HepG2 (cell line): ENCODE data around the gene TTBK1. TPM values are rescaled to one million over a fixed set of nuclear protein-coding genes. Genes with fewer than 3 reads are reported as not detected.

Experiments
- ELF1 ChIP-seq: sonication (generic); formaldehyde crosslinking; IDR thresholded peaks from 2 replicates; pipeline ENCODE4 v1.4.0; 2020; ENCODE audit warnings: missing genetic modification reagents
- GZF1 ChIP-seq: sonication (generic); formaldehyde crosslinking; IDR thresholded peaks from 2 replicates; pipeline ENCODE4 v1.5.1; 2020; ENCODE audit warnings: mild to moderate bottlenecking, missing genetic modification reagents
- HMG20A ChIP-seq: IDR thresholded peaks from 2 replicates; pipeline ENCODE4 v1.6.1; 2016; ENCODE audit warnings: borderline replicate concordance
- KMT2A ChIP-seq: sonication (generic); formaldehyde crosslinking; IDR thresholded peaks from 2 replicates; pipeline ENCODE4 v1.4.0; 2020; ENCODE audit warnings: missing genetic modification reagents
- LCORL ChIP-seq, 2 experiments: fragments of 450-650 bp in 1 of 2; sonication (generic) in 1 of 2; formaldehyde crosslinking in 1 of 2; IDR thresholded peaks; 2 replicates each; pipeline versions ENCODE4 v1.5.0 to v1.6.1; 2017 to 2020; ENCODE audit warnings: antibody characterized with exemption in 1 of 2, missing genetic modification reagents in 1 of 2
- NFKBIZ ChIP-seq: IDR thresholded peaks from 2 replicates; pipeline ENCODE4 v1.6.1; 2018; ENCODE audit warnings: missing genetic modification reagents, missing compliant biosample characterization
- PHF21A ChIP-seq: sonication (generic); formaldehyde crosslinking; IDR thresholded peaks from 2 replicates; pipeline ENCODE4 v1.5.0; 2020; ENCODE audit warnings: mild to moderate bottlenecking, missing genetic modification reagents
- SALL1 ChIP-seq: sonication (generic); formaldehyde crosslinking; IDR thresholded peaks from 2 replicates; pipeline ENCODE4 v1.8.0; 2022; ENCODE audit warnings: mild to moderate bottlenecking, missing genetic modification reagents
- SOX5 ChIP-seq: IDR thresholded peaks from 2 replicates; pipeline ENCODE4 v1.6.1; 2016; ENCODE audit warnings: borderline replicate concordance
- TCF7 ChIP-seq: sonication (generic); IDR thresholded peaks from 2 replicates; pipeline ENCODE4 v1.6.1; 2016; ENCODE audit warnings: antibody characterized with exemption, low read depth
- ZC3H13 ChIP-seq: sonication (generic); formaldehyde crosslinking; IDR thresholded peaks from 2 replicates; pipeline ENCODE4 v1.8.1; 2023; ENCODE audit warnings: mild to moderate bottlenecking, missing genetic modification reagents, moderate library complexity
- ZEB1 ChIP-seq: IDR thresholded peaks from 2 replicates; pipeline ENCODE4 v1.6.1; 2012; ENCODE audit warnings: mild to moderate bottlenecking, low read depth, inconsistent platforms; ENCODE audit not compliant: insufficient replicate concordance
- ZKSCAN1 ChIP-seq: fragments of 150-350 bp; IDR thresholded peaks from 2 replicates; pipeline ENCODE4 v1.6.1; 2014; ENCODE audit warnings: low read length
- ZNF224 ChIP-seq: sonication (generic); formaldehyde crosslinking; IDR thresholded peaks from 2 replicates; pipeline ENCODE4 v1.5.0; 2020; ENCODE audit warnings: mild to moderate bottlenecking, missing genetic modification reagents
- ZNF772 ChIP-seq: sonication (generic); formaldehyde crosslinking; IDR thresholded peaks from 2 replicates; pipeline ENCODE4 v1.5.0; 2020; ENCODE audit warnings: mild to moderate bottlenecking, missing genetic modification reagents
- ZNF777 ChIP-seq: sonication (generic); formaldehyde crosslinking; IDR thresholded peaks from 2 replicates; pipeline ENCODE4 v1.4.0; 2020; ENCODE audit warnings: missing genetic modification reagents
- ZNF891 ChIP-seq: sonication (generic); formaldehyde crosslinking; IDR thresholded peaks from 2 replicates; pipeline ENCODE4 v1.5.0; 2020; ENCODE audit warnings: mild to moderate bottlenecking, missing genetic modification reagents
- ZSCAN12 ChIP-seq: sonication (generic); formaldehyde crosslinking; IDR thresholded peaks from 2 replicates; pipeline ENCODE4 v1.9.0; 2021; ENCODE audit warnings: mild to moderate bottlenecking, missing genetic modification reagents
- ZSCAN9 ChIP-seq: IDR thresholded peaks from 2 replicates; pipeline ENCODE4 v1.6.1; 2016; ENCODE audit warnings: borderline replicate concordance
- polyA plus RNA-seq, 8 experiments: library from polyadenylated mRNA; depleted of rRNA in 3 of 8; stranded (reverse) in 7 of 8; unstranded in 1 of 8; fragments of >200 nt; fragmentation: Illumina TruSeq in 4 of 8; extraction: Trizol in 4 of 8; gene quantifications; 2 replicates each; pipeline versions ENCODE4 v1.2.1 to v1.2.3, GENCODE V29; 2011 to 2016; ENCODE audit warnings: low read depth in 4 of 8, missing spikeins in 1 of 8, mixed read lengths in 1 of 8; ENCODE audit not compliant: insufficient read depth in 1 of 8
- total RNA-seq, 5 experiments: library from RNA; depleted of rRNA; stranded (reverse); fragments of >200 nt; fragmentation: Illumina TruSeq; extraction: Trizol; gene quantifications; 2 replicates each; pipeline ENCODE4 v1.2.3, GENCODE V29; 2016; ENCODE audit warnings: low read depth in 1 of 5
- TF ChIP-seq, protein P1 (sequence below): sonication (generic); formaldehyde crosslinking; IDR thresholded peaks from 2 replicates; pipeline ENCODE4 v1.4.0; 2020; ENCODE audit warnings: missing genetic modification reagents
- TF ChIP-seq, protein P2 (sequence below): sonication (generic); formaldehyde crosslinking; IDR thresholded peaks from 2 replicates; pipeline ENCODE4 v1.5.0; 2020; ENCODE audit warnings: missing genetic modification reagents, mild to moderate bottlenecking, borderline replicate concordance
- TF ChIP-seq, protein P3 (sequence below): sonication (generic); formaldehyde crosslinking; IDR thresholded peaks from 2 replicates; pipeline ENCODE4 v1.4.0; 2020; ENCODE audit warnings: mild to moderate bottlenecking, missing genetic modification reagents
- TF ChIP-seq, protein P4 (sequence below): sonication (generic); formaldehyde crosslinking; IDR thresholded peaks from 2 replicates; pipeline ENCODE4 v1.5.0; 2020; ENCODE audit warnings: missing genetic modification reagents
- TF ChIP-seq, protein P5 (sequence below): sonication (generic); formaldehyde crosslinking; IDR thresholded peaks from 2 replicates; pipeline ENCODE4 v1.8.1; 2023; ENCODE audit warnings: mild to moderate bottlenecking, missing genetic modification reagents

The TTBK1 gene
- total and polyA plus RNA-seq, 2 of the 13 experiments (the other 11 are each of a cell fraction or from before 2014, with no cell fraction given), result 0.24 to 0.33 TPM

DNA sequence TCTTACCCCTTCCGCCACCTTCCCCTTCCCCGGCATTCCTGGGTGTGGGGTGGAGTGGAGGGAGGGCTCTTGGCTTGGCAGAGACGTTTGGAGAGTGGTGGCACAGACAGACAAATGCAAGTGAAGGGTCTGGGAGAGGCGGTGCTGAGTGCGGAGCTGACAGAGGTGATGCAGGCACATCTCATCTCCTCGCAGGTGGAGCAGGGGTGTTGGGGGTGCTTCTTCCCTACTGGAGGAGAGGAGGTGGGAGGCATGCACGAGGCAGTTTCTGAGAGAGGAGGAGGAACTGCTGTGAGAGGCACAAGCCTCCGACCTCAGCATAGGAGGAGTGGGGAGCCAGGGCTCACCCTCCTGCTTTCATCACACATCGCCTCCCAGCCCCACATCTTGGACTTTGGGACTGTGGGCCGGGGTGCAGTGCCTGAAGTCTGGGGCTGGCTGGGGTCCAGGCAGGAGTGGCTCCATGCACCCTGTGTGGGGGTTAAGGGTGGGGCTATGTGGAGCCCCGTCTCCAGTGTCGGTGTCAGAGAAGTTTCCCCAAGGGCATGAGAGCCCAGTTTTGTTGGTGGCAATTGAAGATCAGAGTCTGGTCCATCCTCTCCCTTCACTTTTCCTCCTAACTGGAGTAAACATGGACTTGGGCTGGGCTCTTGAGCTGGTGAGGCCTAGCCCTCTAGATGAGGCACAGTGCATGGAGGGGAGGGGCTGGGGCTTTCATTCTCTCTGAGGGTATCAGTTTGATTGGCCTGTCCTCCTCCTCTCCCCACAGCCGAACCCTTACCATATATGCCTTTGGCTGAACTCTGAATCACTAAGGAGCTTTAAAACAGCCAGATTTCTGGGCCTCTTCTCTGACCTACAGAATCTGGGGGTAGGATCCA is 34.6 kb downstream of the TTBK1 start (continued):
- no peak for TF ChIP-seq ZNF891 (CRISPR knock-in tag)
- peak; percentile 8; the same call in 1 of the 2 replicates for TF ChIP-seq ELF1 (CRISPR knock-in tag)
- peak; percentile 52; the same call in 1 of the 2 replicates for TF ChIP-seq PHF21A (CRISPR knock-in tag)
- TF ChIP-seq ZNF224, result peak; percentile 78; the same call in 1 of the 2 replicates
- TF ChIP-seq ZSCAN9 (CRISPR knock-in tag), result peak; percentile 70; the same call in 1 of the 2 replicates
- TF ChIP-seq, protein P1, sequence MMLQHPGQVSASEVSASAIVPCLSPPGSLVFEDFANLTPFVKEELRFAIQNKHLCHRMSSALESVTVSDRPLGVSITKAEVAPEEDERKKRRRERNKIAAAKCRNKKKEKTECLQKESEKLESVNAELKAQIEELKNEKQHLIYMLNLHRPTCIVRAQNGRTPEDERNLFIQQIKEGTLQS, result no peak
- no peak for TF ChIP-seq TCF7
- TF ChIP-seq NFKBIZ, result peak; percentile 25; the same call in 1 of the 2 replicates
- no peak for TF ChIP-seq HMG20A (CRISPR knock-in tag)
- peak; percentile 14; the same call in 1 of the 2 replicates for TF ChIP-seq ZNF772 (CRISPR knock-in tag)
- TF ChIP-seq, protein P2, sequence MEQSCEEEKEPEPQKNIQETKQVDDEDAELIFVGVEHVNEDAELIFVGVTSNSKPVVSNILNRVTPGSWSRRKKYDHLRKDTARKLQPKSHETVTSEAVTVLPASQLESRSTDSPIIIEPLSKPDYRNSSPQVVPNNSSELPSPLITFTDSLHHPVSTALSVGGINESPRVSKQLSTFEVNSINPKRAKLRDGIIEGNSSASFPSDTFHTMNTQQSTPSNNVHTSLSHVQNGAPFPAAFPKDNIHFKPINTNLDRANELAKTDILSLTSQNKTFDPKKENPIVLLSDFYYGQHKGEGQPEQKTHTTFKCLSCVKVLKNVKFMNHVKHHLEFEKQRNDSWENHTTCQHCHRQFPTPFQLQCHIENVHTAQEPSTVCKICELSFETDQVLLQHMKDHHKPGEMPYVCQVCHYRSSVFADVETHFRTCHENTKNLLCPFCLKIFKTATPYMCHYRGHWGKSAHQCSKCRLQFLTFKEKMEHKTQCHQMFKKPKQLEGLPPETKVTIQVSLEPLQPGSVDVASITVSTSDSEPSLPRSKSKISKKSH (CRISPR knock-in tag), result 0 out of 2 replicates have a peak, but pooled peaks have one; percentile 28
- TF ChIP-seq, protein P3, sequence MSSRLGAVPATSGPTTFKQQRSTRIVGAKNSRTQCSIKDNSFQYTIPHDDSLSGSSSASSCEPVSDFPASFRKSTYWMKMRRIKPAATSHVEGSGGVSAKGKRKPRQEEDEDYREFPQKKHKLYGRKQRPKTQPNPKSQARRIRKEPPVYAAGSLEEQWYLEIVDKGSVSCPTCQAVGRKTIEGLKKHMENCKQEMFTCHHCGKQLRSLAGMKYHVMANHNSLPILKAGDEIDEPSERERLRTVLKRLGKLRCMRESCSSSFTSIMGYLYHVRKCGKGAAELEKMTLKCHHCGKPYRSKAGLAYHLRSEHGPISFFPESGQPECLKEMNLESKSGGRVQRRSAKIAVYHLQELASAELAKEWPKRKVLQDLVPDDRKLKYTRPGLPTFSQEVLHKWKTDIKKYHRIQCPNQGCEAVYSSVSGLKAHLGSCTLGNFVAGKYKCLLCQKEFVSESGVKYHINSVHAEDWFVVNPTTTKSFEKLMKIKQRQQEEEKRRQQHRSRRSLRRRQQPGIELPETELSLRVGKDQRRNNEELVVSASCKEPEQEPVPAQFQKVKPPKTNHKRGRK (CRISPR knock-in tag), result no peak
- TF ChIP-seq, protein P4, sequence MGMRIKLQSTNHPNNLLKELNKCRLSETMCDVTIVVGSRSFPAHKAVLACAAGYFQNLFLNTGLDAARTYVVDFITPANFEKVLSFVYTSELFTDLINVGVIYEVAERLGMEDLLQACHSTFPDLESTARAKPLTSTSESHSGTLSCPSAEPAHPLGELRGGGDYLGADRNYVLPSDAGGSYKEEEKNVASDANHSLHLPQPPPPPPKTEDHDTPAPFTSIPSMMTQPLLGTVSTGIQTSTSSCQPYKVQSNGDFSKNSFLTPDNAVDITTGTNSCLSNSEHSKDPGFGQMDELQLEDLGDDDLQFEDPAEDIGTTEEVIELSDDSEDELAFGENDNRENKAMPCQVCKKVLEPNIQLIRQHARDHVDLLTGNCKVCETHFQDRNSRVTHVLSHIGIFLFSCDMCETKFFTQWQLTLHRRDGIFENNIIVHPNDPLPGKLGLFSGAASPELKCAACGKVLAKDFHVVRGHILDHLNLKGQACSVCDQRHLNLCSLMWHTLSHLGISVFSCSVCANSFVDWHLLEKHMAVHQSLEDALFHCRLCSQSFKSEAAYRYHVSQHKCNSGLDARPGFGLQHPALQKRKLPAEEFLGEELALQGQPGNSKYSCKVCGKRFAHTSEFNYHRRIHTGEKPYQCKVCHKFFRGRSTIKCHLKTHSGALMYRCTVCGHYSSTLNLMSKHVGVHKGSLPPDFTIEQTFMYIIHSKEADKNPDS (CRISPR knock-in tag), result 0 out of 2 replicates have a peak, but pooled peaks have one; percentile 4
- no peak for TF ChIP-seq ZEB1
- TF ChIP-seq ZKSCAN1, result no peak
- peak; percentile 38; the same call in 1 of the 2 replicates for TF ChIP-seq SOX5 (CRISPR knock-in tag)
- TF ChIP-seq, protein P5, sequence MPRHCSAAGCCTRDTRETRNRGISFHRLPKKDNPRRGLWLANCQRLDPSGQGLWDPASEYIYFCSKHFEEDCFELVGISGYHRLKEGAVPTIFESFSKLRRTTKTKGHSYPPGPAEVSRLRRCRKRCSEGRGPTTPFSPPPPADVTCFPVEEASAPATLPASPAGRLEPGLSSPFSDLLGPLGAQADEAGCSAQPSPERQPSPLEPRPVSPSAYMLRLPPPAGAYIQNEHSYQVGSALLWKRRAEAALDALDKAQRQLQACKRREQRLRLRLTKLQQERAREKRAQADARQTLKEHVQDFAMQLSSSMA (CRISPR knock-in tag), result no peak
- TF ChIP-seq ZC3H13 (CRISPR knock-in tag), result no peak; the same call in 1 of the 2 replicates
- TF ChIP-seq LCORL (IDR thresholded peaks at IDR 0.05), result no peak
- peak; percentile 71 for TF ChIP-seq LCORL (CRISPR knock-in tag; IDR thresholded peaks at IDR 0.05)
- TF ChIP-seq ZNF777, result no peak
- peak; percentile 86 for TF ChIP-seq SALL1 (CRISPR knock-in tag)
- TF ChIP-seq KMT2A (CRISPR knock-in tag), result no peak
- TF ChIP-seq GZF1 (CRISPR knock-in tag), result 0 out of 2 replicates have a peak, but pooled peaks have one; percentile 16
- TF ChIP-seq ZSCAN12 (CRISPR knock-in tag), result no peak
